Breast epithelium (tissue), 4 donors: ENCODE measurements around the gene METAP2. TPM values are rescaled to one million over a fixed set of nuclear protein-coding genes. Genes with fewer than 3 reads are reported as not detected.
"Not testable (repeated sequence)": the region's sequence is repeated elsewhere in the genome, so short reads cannot be mapped to it uniquely, and the experiment has no call there.

ENCODE experiments used
- DNase-seq, 2 donors: peaks; one replicate each; pipeline ENCODE4 v3.0.0-alpha.2; 2019; ENCODE audit warnings: low spot score in 2 of 2
- H3K27ac ChIP-seq, 2 donors: fragments of 200-600 bp; sonication (generic) in 1 of 2; one replicate each; pipeline ENCODE4 v1.5.1; 2016 to 2019; ENCODE audit warnings: mild to moderate bottlenecking in 1 of 2
- H3K27me3 ChIP-seq, 2 donors: fragments of 200-600 bp; sonication (generic) in 1 of 2; one replicate each; pipeline versions ENCODE4 v1.5.1 to v1.6.0; 2017 to 2019; ENCODE audit warnings: control low read depth in 1 of 2, mild to moderate bottlenecking in 1 of 2
- H3K36me3 ChIP-seq: fragments of 200-600 bp; one replicate; pipeline ENCODE4 v1.5.1; 2019
- H3K4me1 ChIP-seq, 2 donors: fragments of 200-600 bp; sonication (generic); one replicate each; pipeline ENCODE4 v1.5.1; 2016 to 2019; ENCODE audit warnings: control low read depth in 1 of 2
- H3K4me3 ChIP-seq, 3 donors: fragments of 200-600 bp; sonication (generic); 1 replicate in 2 of 3; 2 replicates in 1 of 3; pipeline ENCODE4 v1.5.1; 2016 to 2019; ENCODE audit warnings: mild to moderate bottlenecking in 3 of 3, moderate library complexity in 2 of 3
- H3K9me3 ChIP-seq, 2 donors: fragments of 200-600 bp; sonication (generic) in 1 of 2; one replicate each; pipeline ENCODE4 v1.5.1; 2016 to 2019; ENCODE audit warnings: control low read depth in 1 of 2
- CTCF ChIP-seq, 3 donors: fragments of 450-650 bp; IDR thresholded peaks; one replicate each; pipeline ENCODE4 v1.5.1; 2016 to 2017; ENCODE audit warnings: antibody characterized with exemption in 3 of 3, mild to moderate bottlenecking in 3 of 3, moderate library complexity in 3 of 3
- POLR2A ChIP-seq: fragments of 450-650 bp; IDR thresholded peaks from one replicate; pipeline ENCODE4 v1.6.1; 2016; ENCODE audit warnings: antibody characterized with exemption, mild to moderate bottlenecking, moderate library complexity
- POLR2AphosphoS5 ChIP-seq, 3 donors: sonication (generic); formaldehyde crosslinking; IDR thresholded peaks; one replicate each; pipeline ENCODE4 v1.6.1; 2017; ENCODE audit warnings: antibody characterized with exemption in 3 of 3
- intact Hi-C: fragments of 100-400 bp; cut with DNase I; formaldehyde crosslinking; loops from one replicate; pipeline ENCODE4 v1.15.1; 2023; ENCODE audit warnings: low total_unique reads
- total RNA-seq, 3 donors: library from RNA; depleted of rRNA; stranded (reverse); fragments of >200 nt; gene quantifications; one replicate each; pipeline ENCODE4 v1.1.0, GENCODE V29; 2016

Gene METAP2
- total RNA-seq, 3 donors from 2014 or later = 58.7 to 67.8 (median 59.6) TPM

DNA sequence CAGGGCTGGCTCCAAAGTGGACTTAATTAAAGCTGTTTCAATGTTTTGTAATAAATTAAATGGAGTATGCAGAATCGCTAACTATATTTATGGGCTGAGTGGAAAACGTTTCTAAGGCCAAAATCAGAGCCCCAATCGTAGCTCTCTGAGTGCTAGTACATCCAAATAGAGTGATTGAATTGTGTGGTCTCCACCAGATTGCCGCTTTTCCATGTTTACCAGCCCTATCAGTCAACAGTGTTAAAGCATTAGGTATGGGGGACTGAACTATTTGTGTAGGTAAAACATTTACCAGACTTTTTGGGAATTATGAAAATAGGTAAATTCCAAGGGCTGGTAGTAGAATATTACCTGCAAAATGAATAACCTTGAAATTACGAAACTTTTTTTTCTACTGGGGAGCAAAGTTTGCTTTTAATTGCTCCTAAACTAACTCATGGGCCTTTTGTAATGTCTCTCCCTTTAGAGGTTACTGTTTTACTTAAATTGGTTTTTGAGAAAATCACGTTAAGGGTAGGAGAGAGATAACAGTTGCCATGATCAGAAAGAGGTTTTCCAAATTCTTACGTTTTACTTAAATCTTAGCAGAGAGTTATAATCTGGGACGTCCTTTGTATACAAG, 28.0 kb upstream of the METAP2 start:
- TF ChIP-seq CTCF (IDR thresholded peaks at IDR 0.05) (no peak), POLR2AphosphoS5 (IDR thresholded peaks at IDR 0.05) (no peak), POLR2A (no peak)
- no peak overlapping the region for H3K27ac ChIP-seq
- peak overlapping the region in 2 of 3 donors; percentile 16 to 38 for H3K4me3 ChIP-seq
- H3K27me3 ChIP-seq = no peaks in the 10 kb centered on the region
- no peaks in the 10 kb centered on the region for H3K4me1 ChIP-seq
- no peaks in the 10 kb centered on the region for H3K36me3 ChIP-seq
- H3K9me3 ChIP-seq = no peaks in the 10 kb centered on the region
- intact Hi-C loops = loop anchor here (10.0 kb wide), 1 partner anchor 1089 kb away; no protein-coding TSS in a partner anchor
- DNase-seq = no peak

DNA sequence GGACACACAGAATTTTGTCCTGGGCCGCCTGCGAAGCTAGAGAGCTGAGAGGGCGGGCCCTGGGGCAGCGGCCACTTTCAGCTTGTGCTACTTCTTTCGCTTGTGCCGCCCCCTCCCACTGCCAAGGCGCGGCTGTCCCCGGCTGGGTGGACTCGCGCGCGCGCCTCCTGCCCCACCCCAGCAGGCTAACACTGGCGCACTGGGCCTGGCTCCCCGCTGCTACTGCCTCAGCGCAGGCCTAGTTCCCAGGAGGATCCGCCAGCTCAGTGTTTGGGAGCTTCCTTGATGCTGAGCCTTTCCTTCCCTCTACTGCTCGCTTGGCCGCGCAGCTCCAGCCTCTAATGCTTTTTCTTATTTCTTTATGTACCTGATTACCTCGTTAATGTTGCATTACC, 27.4 kb upstream of the METAP2 start:
- TF ChIP-seq CTCF (IDR thresholded peaks at IDR 0.05) (no peak), POLR2AphosphoS5 (IDR thresholded peaks at IDR 0.05) (no peak), POLR2A (no peak)
- DNase-seq = no peak
- Histone ChIP-seq H3K27ac (no peak overlapping the region), H3K4me3 (peak overlapping the region in 2 of 3 donors; percentile 16 to 38), H3K4me1 (no peaks in the 10 kb centered on the region), H3K36me3 (no peaks in the 10 kb centered on the region), H3K27me3 (no peaks in the 10 kb centered on the region), H3K9me3 (no peaks in the 10 kb centered on the region)
- intact Hi-C loops = loop anchor here (10.0 kb wide), 1 partner anchor 1088 kb away; no protein-coding TSS in a partner anchor

GRCh38 chr12:95449656-95450055, 24.3 kb upstream of the METAP2 start:
- not testable (repeated sequence) for H3K4me1 ChIP-seq, H3K27me3 ChIP-seq, H3K4me3 ChIP-seq, H3K9me3 ChIP-seq, DNase-seq, H3K36me3 ChIP-seq
- H3K27ac ChIP-seq = peak overlapping the region; percentile 26 to 42
- intact Hi-C loops = loop anchor here (10.0 kb wide), 1 partner anchor 1085 kb away; no protein-coding TSS in a partner anchor

- H3K4me1 ChIP-seq, H3K4me3 ChIP-seq, DNase-seq, H3K27me3 ChIP-seq, intact Hi-C loops, H3K27ac ChIP-seq, H3K36me3 ChIP-seq: not testable (repeated sequence)
- H3K9me3 ChIP-seq = peaks cover 6 to 12% of the 10 kb centered on the region in 2 donors
Measured at GRCh38 chr12:95452501-95452900, 21.5 kb upstream of the METAP2 start.

DNA sequence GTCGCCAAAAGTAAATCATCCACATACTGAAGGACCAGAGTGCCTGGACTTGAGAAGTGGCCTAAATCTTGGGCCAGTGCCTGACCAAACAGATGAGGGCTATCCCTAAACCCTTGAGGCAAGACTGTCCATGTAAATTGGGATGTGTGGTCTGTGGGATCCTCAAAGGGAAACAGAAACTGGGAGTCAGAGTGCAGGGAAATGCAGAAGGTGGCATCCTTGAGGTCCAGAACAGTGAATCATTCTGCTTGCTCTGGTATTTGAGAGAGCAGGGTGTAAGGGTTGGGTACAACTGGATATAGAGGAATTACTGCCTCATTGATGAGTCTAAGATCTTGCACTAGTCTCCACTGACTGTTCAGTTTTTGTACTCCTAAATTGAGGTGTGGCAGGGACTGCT, 20.1 kb upstream of the METAP2 start:
- H3K9me3 ChIP-seq = peaks cover 15 to 25% of the 10 kb centered on the region in 2 donors
- H3K27me3 ChIP-seq, intact Hi-C loops, H3K36me3 ChIP-seq, DNase-seq, H3K4me3 ChIP-seq, H3K27ac ChIP-seq, H3K4me1 ChIP-seq: not testable (repeated sequence)

GRCh38 chr12:95454780-95455215, 19.2 kb upstream of the METAP2 start:
- H3K27me3 ChIP-seq, DNase-seq, H3K36me3 ChIP-seq, H3K4me3 ChIP-seq, H3K27ac ChIP-seq, H3K4me1 ChIP-seq, intact Hi-C loops: not testable (repeated sequence)
- peaks cover 15 to 25% of the 10 kb centered on the region in 2 donors for H3K9me3 ChIP-seq

- peaks cover 15 to 25% of the 10 kb centered on the region in 2 donors for H3K9me3 ChIP-seq
- H3K27me3 ChIP-seq, H3K27ac ChIP-seq, intact Hi-C loops, H3K36me3 ChIP-seq, H3K4me3 ChIP-seq, DNase-seq, H3K4me1 ChIP-seq: not testable (repeated sequence)
Measured at GRCh38 chr12:95457605-95458004, 16.3 kb upstream of the METAP2 start.

GRCh38 chr12:95458761-95459160, 15.2 kb upstream of the METAP2 start:
- TF ChIP-seq POLR2AphosphoS5 (IDR thresholded peaks at IDR 0.05) (no peak), POLR2A (no peak), CTCF (IDR thresholded peaks at IDR 0.05) (no peak)
- Histone ChIP-seq H3K27me3 (no peaks in the 10 kb centered on the region), H3K36me3 (no peaks in the 10 kb centered on the region), H3K4me3 (no peak overlapping the region), H3K4me1 (no peaks in the 10 kb centered on the region), H3K9me3 (peaks cover 15 to 25% of the 10 kb centered on the region in 2 donors), H3K27ac (no peak overlapping the region)
- no peak for DNase-seq
- intact Hi-C loops = no loop called here
